ENCODE data around the gene BPIFB2.

GRCh38 chr20:32990426-32990825 is 17.1 kb upstream of the BPIFB2 start:
- TF ChIP-seq CTCF (conservative IDR thresholded peaks at IDR 0.05 in 1 of 2, IDR thresholded peaks at IDR 0.05 in 1 of 2; ENCODE audit: low read depth in 1 of 2, low read length in 2 of 2) (no peak), EZH2 (IDR thresholded peaks at IDR 0.05; ENCODE audit: low read length, missing control alignments) (no peak)

Measured in fibroblast of lung (primary cell).